T follicular helper cell (primary cell): ENCODE data around the gene BTBD9.

Experiments
- DNase-seq: peaks from one replicate; pipeline ENCODE4 v3.0.0-alpha.2; 2020; ENCODE audit warnings: low read depth

Gene BTBD9

DNA sequence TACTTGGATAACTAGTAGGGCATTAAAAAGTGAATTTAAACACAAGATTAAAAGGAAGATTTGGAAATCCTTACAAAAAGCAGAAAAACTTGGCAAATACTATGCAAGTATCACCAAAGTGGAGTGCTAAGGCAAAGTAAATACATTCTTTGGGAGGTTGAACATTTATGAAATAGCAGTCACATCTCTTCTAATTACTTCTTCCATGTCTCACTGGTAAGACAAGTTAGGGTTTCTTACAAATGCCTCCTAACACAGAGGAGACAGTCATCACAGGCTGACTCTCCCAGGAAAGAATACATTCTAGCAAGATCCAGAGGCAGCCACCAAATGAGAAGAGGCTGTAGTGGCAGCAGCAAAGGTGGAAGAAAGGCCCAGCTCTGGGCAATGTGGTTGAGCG, 298.2 kb downstream of the BTBD9 start:
- DNase-seq = no peak

DNA sequence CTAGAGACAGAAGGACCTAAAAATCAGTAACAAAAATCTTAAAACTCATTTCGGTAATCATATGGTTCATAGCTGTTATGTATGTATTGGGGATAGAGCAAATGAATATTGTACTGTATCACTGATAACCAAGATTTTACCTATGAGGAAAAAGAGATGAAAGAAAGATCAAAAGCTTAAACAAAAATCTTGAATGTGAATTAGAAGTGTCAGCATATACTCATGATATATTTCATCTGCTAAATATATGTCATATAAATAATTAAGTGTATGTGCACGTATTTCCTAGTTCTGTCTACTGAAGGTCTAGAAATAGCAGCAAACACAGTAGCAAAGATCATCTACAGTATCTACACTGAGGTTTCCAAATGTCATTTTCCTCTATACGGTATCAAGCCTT, 299.8 kb downstream of the BTBD9 start:
- no peak for DNase-seq

DNA sequence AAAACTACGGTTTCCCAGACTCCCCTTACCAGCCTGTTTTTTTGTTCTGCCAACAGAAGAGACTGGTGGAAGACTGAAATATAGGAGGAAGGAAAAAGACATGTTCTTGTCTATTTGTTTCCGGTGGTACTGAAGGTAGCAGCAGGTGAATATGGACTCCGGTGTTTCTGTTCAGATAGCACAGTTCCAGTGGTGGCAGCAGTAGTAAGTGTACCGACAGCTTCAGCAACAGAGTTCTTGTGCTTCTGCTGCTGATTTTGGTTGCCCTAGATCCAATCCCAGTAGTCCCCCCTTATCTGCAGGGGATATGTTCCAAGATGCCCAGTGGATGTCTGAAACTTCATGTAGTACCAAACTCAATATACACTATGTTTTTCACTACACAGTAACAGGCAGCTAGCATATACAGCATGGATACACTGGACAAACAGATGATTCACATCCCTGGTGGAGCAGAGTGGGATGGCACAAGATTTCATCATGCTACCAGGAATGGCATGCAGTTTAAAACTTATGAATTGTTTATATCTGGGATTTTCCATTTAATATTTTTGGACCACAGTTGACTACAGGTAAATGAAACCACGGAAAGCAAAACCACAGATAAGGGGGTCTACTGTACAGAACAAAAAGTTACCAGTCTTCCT, 301.8 kb downstream of the BTBD9 start:
- DNase-seq = no peak

DNA sequence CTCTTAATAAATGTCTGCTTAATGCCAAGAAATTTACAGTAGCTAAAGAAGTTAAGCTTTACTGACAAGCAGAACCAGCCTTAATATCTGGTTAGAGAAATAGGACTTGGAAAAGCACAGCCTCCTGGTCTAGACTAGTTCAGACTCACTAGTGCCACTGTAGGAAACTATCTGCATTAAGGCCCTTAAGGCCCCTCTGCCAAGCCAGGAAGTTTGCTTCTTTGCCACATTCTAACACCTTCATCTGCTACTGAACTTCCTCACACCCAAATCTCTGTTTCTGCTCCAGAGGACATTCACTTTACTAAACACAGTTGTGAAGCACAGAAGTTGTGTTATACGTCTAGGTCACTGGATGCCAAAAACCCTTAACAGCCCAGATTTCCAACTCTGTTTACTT, 302.8 kb downstream of the BTBD9 start:
- no peak for DNase-seq

DNA sequence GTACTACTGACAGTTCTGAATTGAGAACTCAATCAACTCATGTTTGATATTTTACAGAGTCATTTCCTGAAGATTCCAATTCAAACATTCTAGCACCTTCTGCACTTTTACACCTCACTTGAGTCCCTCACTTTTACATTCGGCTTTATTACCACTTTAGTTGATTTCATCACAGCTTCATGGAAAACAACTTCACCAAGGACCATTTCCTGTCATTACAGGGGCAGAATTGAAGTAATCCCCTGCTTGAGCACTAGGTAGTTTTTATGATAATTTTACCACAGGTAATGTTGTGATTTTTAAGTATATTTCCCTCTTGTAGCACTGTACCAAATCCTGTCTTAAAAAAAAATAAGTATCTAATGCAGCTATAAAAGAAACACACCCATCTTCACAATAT, 312.9 kb downstream of the BTBD9 start:
- no peak for DNase-seq

DNA sequence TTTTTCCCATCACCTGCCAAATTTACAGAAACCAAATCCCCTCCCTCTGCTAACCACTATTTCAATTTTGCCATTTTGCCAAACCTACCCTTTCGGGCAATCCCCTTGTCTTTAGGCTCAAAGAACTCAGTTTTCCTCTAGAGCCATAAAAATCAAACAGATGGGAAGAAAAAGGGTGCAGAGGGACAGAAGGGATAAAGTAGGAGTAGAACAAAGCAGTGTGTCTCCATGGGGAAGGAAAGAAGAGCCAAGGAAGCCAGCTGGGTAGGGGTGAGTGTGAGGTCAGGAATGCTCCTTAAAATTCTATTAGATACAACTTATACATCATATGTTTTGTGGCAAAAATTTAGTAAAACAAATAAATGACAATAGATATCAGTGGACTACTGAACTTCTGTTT, 316.5 kb downstream of the BTBD9 start:
- DNase-seq = no peak

DNA sequence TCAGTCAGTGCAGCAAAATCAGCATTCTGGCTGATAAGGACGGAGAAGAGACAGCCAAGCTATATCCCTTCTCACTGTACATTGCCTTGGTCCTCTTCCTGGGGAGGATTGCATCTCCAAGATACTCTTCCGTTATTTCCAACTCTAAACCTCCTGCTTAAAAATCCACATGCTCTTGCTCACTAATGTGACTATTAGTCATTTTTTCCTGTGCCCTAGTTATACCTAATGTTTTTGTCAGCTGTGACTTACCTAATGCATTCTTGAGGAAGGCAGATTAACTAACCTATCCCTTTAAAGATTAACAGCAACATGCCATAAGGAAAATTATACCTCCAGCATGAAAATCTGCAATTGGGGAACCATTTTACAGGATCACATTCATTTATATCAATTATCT, 317.6 kb downstream of the BTBD9 start:
- DNase-seq = no peak

GRCh38 chr6:38320843-38321242, 318.9 kb downstream of the BTBD9 start:
- no peak for DNase-seq

GRCh38 chr6:38320358-38320757, 319.4 kb downstream of the BTBD9 start:
- no peak for DNase-seq

DNA sequence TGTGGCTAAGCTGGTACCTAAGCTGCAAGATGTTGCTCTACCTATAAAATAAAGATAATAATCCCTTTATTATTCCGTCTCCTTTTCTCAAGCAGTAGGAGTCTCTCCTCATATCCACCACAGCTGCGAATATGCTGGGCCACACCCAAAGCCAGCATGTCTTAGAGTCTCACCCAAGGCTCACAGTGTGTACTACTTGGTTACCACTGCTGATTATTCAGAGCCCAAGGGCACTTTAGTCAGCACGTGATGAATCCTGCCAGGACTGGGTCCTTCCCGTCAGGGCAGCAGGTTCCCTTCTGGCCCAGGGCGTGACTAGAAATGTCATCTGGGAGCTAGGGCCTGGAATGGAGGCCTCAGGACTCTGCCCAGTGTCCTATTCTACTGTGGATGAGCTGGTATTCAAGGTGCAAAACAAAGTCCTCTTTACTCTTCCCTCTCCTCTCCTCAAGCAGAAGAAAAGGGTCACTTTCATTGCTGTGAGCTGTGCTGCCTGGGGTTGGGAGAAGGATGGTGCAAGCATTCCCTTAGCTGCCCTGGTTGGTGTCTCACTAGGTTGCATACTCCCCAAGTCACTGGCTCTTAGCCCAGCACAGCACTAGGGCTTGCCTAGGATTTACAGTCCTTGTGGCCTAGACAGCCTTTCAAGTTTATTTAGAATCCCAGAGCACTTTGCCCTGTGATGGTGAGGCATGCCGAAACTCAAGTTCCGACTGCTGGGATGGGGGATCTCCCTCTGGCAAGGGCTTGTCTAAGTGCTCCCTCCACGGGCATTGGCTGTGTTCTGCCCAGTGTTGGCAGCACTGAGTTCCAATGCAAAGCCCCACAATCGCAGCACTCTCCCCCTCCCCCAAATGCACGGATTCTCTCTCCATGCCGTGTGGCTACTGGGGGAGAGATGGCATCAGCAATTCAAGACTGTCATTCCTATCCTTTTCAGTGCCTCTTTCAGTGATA, 320.2 kb downstream of the BTBD9 start:
- no peak for DNase-seq

GRCh38 chr6:38316099-38316868, 323.4 kb downstream of the BTBD9 start:
- no peak for DNase-seq

GRCh38 chr6:38311201-38311600, 328.5 kb downstream of the BTBD9 start:
- no peak for DNase-seq

DNA sequence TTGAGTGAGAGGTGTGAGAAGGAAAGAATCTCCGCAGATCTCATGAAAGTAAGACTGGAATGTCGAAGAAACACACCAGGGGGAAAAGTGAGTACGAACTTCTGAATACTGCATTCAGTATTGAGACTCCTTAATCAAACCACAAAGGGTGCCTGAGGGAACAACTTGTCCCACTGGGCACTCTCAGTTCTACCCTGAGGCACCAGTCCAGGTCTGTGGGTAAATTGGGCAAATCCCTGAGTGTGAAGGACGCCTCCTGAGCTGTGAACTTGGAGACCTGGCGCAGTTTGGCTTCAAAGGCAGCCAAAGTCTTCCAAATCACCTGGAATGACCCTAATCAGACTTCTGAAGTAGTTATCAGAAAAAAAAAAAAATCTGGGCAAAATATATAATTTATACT, 329.7 kb downstream of the BTBD9 start:
- DNase-seq = no peak

GRCh38 chr6:38307740-38308139, 332.0 kb downstream of the BTBD9 start:
- DNase-seq = no peak

- no peak for DNase-seq
Observed at GRCh38 chr6:38306931-38307330, 332.8 kb downstream of the BTBD9 start.

- no peak for DNase-seq
Observed at GRCh38 chr6:38305995-38306681, 333.6 kb downstream of the BTBD9 start.

- no peak for DNase-seq
Observed at GRCh38 chr6:38302838-38303237, 336.9 kb downstream of the BTBD9 start.

GRCh38 chr6:38302081-38302480, 337.6 kb downstream of the BTBD9 start:
- no peak for DNase-seq

- no peak for DNase-seq
Observed at GRCh38 chr6:38290133-38290799, 349.5 kb downstream of the BTBD9 start.

DNA sequence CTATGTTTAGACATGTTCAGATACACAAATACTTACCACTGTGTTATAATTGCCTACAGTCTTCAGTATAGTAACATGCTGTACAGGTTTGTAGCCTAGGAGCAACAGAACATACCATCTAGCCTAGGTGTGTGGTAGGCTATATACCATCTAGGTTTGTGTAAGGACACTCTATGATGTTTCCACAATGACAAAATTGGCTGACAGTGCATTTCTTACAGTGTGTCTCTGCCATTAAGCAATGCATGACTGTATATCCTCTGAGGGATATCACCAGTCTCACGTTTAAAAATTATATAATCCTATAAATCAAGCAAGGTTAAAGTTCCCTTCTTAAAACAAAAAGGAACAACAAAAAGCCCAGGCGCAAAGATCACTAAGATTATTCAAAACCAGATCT, 352.2 kb downstream of the BTBD9 start:
- DNase-seq = no peak

DNA sequence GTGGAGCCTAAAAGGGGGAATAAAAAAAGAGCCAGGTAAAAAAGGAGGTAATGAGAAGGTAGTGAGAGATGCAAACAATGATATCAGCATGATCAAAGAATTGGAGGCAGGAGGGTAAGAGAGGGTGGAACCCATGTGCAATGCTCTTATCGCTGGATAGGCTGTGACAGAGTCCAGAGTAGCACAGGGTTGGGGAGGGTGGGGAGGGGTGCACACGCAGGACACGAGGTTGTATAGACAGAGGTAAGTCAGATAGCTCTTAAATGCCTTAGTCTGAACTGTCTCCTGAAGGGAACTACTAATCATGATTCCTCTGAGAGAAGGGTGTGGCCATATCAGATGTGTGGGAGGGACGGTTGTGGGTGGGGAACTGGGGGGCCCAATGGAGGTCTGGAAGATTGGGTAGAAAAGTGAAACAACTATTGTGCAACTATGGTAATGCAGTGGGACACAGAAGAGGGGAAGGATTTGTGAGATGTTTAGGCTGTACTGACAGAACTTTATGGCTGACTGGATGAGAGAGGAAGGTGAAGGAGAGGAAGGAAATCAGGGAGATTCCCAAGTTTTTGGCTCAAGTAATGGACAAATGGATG, 354.8 kb downstream of the BTBD9 start:
- DNase-seq = no peak
